HTR-8/SVneo (cell line): ENCODE results near the gene ARHGEF28.

Experiments
- DNase-seq: peaks from one replicate; pipeline ENCODE4 v3.0.0; 2011; ENCODE audit warnings: low spot score, mixed read lengths; ENCODE audit not compliant: insufficient read length
- FAIRE-seq: peaks from 2 replicates; lab custom pipeline; 2011; peaks lifted over from hg19 to GRCh38; lab: Jason Lieb, UNC

Gene ARHGEF28, protein sequence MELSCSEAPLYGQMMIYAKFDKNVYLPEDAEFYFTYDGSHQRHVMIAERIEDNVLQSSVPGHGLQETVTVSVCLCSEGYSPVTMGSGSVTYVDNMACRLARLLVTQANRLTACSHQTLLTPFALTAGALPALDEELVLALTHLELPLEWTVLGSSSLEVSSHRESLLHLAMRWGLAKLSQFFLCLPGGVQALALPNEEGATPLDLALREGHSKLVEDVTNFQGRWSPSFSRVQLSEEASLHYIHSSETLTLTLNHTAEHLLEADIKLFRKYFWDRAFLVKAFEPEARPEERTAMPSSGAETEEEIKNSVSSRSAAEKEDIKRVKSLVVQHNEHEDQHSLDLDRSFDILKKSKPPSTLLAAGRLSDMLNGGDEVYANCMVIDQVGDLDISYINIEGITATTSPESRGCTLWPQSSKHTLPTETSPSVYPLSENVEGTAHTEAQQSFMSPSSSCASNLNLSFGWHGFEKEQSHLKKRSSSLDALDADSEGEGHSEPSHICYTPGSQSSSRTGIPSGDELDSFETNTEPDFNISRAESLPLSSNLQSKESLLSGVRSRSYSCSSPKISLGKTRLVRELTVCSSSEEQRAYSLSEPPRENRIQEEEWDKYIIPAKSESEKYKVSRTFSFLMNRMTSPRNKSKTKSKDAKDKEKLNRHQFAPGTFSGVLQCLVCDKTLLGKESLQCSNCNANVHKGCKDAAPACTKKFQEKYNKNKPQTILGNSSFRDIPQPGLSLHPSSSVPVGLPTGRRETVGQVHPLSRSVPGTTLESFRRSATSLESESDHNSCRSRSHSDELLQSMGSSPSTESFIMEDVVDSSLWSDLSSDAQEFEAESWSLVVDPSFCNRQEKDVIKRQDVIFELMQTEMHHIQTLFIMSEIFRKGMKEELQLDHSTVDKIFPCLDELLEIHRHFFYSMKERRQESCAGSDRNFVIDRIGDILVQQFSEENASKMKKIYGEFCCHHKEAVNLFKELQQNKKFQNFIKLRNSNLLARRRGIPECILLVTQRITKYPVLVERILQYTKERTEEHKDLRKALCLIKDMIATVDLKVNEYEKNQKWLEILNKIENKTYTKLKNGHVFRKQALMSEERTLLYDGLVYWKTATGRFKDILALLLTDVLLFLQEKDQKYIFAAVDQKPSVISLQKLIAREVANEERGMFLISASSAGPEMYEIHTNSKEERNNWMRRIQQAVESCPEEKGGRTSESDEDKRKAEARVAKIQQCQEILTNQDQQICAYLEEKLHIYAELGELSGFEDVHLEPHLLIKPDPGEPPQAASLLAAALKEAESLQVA (N-terminal part only)

DNA sequence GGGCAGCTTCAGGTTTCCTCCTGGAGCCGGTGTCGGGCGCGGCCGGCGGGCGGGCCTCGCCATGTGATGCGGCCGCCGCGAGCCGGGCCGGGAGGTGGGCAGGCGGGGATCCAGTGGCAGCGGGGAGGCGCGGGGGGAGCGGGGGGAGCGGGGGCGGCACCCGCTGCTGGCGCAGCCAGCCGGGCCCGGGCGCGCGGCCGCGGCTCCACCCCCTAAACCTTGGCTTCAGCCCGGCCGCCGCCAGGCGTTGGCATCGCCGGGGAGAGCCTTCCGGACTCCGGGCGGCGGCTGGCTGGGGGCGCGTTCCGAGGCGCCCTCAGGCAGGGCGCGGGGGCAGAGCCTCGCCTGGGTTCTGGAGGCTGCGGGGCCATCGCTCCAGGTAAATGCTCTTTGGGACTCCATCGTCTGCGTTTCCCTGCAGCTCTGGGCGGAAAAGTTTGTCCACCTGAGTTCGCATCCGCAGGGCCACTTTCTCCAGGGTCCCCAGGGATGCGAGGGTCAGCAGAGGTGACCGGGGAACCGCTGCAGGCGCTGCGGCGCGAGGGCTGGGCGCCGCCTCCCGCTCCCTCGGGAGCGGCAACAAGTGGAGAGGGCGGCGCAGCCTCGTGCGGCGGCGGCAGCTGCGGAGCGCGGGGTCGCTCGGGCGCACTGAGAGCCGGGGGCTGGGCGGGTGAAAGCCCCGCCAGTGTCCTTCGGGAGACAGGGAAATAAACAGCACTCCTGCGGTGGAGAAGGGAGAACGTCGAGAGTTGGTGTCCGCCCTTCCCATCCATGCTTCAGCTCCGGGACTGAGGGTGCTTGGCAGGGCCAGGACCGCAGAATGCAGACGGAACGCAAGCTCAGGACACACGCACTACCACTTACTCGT is at the start of gene ARHGEF28:
ARHGEF28 (plus strand) TSS at position 253 of the 868 bp plus-strand sequence. CDS start 58,656 bp downstream, outside the sequence.
- peak; percentile 67 for DNase-seq
- FAIRE-seq, result peak; percentile 72

DNA sequence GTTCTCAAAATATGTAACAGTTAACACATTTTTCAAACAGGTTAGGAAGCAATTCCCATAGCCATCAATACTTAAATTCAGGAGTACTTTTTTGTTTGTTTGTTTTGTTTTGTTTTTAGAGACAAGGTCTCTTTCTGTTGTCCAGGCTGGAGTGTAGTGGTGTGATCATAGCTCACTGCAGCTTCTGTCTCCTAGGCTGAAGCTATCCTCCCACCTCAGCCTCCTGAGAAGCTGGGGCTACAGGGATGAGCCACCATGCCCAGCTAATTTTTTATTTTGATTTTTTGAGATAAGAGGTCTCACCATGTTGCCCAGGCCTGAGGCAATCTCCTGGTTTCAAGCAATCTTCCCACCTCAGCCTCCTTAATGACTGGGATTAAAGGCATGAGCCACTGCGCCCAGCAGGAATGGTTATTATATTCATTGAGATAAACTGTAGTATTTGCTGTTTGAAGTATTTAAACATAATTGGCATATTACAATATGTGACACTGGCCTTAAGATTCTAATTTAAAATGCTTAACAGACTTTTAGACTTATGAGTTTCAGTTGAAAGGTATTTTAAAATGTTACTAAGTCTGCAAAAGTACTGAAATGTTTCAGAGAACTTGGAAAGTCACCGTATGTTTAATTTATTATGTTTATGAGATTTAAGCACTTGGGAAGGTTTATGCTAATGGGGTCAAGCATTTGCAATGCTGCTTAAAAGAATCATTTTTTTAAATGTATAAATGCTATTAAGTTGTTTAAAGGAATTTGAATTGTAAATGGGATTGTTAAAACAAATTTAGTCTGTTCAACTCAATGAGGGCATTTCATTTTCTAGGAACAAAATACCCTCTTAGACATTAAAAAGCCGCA is 43.5 kb upstream of the ARHGEF28 start:
- DNase-seq, result no peak

DNA sequence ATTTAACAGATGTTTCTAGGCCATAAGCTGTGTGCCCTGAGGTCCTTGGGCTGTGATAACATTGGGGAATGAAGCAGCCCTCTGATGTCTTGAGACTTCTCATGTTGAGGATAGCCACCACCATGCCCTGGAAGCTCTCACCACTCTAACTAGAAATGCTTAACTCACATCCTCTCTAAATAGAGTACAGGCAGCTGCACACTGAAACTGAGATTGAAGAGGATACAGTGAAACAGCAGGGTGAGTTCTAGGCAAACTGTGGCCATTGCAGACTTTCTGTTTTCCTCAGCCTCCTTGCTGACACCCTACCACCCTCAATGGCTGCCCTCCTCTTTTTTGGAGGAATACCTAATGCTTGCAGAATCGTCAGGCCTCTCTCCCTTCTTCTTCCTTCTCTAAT is 38.1 kb upstream of the ARHGEF28 start:
- no peak for FAIRE-seq
- no peak for DNase-seq

More for the DNA sequence above, 43.5 kb upstream of the ARHGEF28 start:
- FAIRE-seq, result no peak

DNA sequence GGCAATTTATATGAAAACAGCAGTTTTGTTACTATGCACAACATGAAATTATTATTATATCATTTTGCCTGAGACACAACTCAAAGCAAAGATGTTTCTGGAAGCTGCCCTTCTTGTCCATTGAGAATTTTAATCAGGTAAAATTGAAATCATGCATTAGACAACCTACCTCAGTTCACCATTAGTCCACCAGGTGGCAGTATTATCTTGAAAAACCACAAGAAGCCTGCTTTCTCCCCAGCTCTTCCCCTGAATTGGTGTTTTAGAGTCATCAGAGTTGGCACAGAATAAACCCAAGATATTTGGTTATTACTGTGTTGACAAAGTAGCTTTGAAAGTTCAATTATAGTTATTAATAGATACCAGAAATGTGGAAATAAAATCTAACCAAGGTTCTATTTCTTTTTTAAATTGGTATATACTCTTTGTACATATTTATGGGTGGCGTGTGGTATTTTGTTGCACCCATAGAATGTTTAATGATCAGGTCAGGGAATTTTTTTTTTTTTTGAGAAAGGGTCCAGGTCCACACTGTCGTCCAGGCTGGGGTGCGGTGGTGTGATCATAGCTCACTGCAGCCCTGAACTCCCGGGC is 34.8 kb upstream of the ARHGEF28 start:
- no peak for FAIRE-seq
- peak; percentile 65 for DNase-seq

DNA sequence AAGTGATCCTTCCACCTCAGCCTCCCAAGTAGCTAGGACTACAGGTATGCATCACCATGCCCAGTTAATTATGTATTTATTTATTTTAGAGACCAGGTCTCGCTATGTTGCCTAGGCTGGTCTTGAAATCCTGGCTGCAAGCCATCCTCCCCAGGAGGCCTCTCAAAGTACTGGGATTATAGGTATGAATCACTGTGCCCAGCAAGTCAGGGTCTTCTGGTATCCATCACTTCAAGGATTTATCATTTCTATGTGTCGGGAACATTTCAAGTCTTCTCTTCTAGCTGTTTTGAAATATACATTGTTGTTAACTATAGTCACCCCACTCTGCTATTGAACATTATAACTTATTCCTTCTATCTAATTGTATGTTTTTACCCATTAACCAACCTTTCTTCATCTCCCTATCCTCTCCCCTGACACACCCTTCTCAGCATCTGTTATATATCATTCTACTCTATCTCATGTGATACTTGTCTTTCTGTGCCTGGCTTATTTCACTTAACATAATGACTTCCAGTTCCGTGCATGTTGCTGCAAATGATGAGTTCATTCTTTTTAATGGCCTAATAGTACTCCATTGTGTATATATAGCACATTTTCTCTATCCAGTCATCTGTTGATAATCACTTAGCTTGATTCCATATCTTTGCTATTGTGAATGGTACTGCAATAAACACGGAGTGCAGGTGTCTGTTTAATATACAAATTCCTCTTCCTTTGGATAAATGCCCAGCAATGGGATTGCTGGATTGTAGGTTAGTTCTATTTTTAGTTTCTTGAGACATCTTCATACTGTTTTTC is 34.1 kb upstream of the ARHGEF28 start:
- DNase-seq (no peak), FAIRE-seq (no peak)

DNA sequence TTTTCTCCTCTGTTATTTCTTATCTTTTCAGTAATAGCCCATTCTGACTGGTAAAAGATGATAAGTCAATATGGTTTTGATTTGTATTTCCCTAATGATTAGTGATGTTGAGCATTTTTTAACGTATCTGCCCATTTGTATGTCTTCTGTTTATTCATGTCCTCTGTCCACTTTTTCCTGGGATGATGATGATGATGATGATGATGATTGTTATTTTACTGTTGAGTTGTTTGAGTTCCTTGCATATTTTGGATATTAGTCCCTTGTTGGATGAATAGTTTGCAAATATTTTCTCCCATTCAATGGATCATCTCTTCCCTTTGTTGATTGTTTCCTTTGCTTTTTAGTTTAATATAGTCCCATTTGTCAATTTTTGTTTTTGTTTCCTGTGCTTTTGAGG is 33.4 kb upstream of the ARHGEF28 start:
- DNase-seq (no peak), FAIRE-seq (no peak)

DNA sequence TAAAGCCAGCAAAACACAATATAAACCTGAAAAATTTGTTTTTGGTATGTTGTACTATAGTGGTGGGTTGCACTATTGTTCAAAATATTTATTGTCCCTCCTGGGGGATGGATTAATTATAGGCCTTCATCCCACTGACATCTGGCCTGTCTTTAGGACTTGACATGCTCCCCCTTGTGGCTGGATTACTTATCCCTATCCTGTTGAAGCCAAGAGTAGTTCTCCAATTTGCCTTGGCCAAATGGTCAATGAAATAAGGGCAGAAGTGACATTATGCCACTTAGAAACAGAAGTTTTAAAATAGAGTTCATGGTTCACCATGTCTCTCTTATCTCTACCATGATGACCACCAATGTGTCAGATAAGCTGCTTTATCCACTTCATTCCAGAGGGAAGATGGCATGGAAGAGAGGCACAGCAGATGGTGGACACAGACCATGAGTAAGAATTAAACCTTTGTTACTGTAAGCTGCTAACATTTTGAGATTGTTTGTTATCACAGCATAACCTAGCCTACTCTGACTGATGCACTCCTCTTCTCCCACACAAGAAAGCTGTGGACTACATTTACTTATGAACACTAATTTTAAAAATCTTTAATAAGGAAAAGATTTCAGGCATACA is 29.2 kb upstream of the ARHGEF28 start:
- peak; percentile 12 for DNase-seq
- peak; percentile 9 for FAIRE-seq

DNA sequence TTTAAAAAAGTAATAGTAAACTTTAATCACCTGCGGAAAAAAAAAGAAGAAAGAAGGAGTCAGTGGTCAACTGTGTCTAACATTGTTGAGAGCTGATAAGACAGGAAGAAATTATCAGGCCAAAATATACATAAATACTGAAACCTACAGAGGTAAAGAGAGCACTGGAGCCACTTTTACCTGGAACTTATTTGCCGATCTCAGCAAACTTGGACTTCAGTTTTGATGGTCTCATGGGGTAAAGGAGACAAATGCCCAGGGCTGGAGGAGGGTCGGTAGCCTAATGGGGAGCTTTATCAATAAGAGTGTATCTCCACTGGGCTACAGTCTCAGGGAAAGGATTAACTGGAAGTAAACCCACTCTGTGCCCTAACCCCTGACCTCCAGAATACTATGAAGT is 26.6 kb upstream of the ARHGEF28 start:
- DNase-seq, result no peak
- FAIRE-seq, result no peak

DNA sequence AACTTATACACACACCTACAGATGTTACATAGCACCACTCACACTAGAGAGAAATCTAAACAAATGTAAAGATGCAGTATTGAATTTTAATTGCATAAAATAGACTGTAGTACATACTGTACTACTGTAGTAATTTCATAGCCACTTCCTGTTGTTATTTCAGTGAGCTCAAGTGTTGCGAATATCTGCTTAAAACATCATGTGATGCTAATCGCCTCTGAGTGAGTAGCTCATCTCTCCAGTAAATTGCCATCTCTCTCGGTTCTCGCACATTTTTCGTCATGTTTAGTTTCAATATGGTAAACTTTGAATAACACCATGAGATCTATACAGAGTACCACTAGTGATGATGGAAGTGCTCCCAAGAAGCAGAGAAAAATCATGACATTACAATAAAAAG is 22.0 kb upstream of the ARHGEF28 start:
- FAIRE-seq, result no peak
- no peak for DNase-seq

DNA sequence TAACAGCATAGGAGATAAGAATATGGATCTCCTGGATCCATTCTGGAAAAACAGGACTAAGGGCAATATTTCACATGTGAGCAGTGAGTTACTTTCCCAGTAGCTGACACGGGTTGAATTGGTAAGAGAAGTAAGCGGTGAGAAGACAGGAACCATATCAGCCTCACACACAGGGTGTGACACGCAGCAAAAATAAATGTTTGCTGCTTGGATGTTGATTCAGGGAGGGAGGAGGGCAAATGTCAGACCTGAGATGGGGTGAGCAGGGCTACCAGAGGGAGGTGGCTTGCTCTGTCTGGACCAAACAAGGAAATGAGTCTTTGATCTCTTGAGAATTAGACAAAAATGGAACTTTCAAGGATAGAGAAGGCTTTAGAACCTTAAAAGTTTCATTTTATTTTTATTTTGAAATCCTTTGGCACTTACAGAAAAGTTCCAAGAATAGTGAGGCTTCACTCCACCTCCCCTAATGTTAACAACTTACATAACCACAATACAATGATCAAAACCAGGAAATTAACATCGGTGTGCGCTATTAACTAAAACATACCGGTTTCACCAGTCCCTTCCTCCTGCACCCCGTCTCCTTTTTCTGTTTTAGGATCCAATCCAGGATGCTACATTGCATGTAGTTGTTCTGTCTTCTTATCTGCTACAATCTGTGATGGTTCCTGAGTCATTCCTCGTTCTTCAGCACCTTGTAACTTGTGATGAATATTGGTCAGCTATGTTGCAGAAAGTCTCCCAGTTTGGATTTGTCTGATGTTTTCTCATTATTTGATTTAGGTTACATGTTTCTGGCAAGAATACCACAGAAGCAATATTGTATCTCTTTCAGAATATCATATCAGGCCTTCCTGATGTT is 20.5 kb upstream of the ARHGEF28 start:
- FAIRE-seq, result no peak
- DNase-seq, result no peak

DNA sequence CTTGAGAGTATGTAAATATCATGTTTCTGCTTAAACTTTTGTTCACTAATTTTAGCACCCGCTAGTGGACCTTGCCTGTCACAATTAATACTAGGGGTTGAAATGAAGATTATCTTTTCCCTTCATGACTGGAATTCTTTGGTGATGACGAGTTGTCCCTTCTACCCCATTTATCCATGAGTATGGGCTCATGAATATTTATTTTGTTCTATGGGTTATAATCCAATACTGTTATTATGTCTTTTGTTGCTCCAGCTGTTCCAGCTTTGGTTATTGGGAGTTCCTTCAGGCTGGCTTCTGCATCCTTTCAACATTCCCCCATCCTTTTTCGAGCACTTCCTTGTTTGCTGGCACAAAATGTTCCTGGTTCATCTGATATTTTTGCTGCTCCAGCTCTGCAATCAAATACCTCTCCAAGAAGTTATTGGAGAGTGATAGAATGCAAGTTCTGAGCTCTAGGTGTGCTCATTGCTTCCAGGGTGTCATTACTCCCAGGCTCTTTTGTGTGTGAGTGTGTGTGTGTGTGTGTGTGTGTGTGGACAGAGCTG is 19.7 kb upstream of the ARHGEF28 start:
- DNase-seq (no peak), FAIRE-seq (no peak)

DNA sequence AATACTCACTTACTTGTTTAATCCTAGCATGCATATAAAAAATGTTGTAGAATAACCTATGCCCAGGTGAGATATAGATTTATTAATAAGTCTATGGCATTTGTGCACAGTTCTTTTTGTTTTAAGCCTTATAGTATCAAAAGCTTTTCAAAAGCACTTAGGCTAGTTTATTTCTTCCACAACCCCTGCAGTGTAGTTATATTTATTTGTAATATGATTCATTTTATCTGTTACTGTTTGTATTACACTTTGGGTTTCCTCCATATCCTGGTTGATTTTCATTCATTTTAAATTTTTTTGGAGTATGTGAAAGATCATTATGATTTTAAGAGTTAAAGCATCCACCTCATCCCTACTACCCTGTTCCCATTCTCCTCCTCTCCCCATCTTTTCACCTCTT is 18.8 kb upstream of the ARHGEF28 start:
- DNase-seq, result no peak
- no peak for FAIRE-seq

DNA sequence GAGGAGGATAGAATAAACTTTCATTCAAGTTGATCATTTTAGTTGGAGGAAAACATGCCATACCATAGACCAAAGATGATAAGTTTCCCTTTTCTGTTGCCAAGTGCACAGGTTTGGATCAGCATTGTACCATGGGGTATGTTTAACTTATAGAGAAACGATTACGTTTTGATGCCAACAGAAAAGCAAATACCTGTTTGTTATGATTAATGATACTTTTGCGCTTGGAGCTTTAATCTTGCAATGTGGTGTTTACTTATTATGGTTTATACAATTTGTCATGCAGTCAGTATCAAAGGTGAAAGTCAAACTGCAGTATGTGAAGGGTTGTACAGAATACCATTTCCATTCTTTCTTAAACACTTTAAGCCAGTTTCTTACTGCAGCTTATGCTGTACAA is 13.2 kb upstream of the ARHGEF28 start:
- DNase-seq, result no peak
- FAIRE-seq, result no peak

DNA sequence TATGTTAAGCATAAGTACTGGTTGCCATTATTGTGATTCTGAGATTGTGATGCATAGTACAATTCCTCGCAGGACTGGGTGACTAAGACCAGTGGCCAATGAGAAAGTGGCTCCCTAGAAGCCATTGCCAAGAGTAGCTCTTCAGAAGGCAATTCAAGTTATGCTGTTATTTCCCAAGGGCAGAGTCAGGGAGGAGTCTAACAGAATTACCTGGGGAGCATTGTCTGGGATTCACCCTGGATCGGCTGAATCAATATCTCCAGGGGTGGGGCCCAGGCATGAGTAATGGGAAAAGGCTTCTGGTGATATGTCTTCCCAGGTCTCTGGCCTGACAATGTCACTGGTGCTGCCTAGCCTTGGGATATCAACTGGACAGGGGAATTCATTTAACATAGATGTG is 10.9 kb upstream of the ARHGEF28 start:
- DNase-seq, result no peak
- FAIRE-seq, result no peak

DNA sequence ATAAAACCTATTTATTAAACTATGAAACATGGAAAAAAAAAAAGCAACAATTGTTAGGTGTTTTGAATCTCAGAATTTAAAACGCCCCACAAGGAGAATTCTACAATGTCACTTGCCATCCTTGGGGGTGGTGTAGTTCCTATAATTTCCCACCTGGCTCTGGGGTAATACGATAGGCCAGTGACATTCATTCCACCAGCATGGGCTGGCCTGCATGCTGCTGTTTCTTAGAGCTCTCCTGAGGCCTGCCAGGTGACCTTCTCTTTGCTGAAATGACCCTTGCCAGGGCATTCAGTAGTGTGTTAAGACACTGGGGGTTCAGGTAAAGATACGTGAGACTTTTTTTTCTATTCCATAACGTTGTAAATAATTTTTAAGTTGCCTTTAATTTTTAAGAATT is 10.0 kb upstream of the ARHGEF28 start:
- no peak for FAIRE-seq
- DNase-seq, result no peak
